ENCODE results near the gene TESK2. TPM values are rescaled to one million over a fixed set of nuclear protein-coding genes. Genes with fewer than 3 reads are reported as not detected.
A peak's percentile ranks its signal among the peaks of the same experiment; 100 is the strongest.

The TESK2 gene
- total and polyA plus RNA-seq, 2 of the 13 experiments (the other 11 are each of a cell fraction or from before 2014, with no cell fraction given) = 5.5 to 9.6 TPM

- TF ChIP-seq, protein P1, sequence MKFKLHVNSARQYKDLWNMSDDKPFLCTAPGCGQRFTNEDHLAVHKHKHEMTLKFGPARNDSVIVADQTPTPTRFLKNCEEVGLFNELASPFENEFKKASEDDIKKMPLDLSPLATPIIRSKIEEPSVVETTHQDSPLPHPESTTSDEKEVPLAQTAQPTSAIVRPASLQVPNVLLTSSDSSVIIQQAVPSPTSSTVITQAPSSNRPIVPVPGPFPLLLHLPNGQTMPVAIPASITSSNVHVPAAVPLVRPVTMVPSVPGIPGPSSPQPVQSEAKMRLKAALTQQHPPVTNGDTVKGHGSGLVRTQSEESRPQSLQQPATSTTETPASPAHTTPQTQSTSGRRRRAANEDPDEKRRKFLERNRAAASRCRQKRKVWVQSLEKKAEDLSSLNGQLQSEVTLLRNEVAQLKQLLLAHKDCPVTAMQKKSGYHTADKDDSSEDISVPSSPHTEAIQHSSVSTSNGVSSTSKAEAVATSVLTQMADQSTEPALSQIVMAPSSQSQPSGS (CRISPR knock-in tag; IDR thresholded peaks at IDR 0.05) = peak; percentile 80
- TF ChIP-seq ZHX1 (CRISPR knock-in tag; IDR thresholded peaks at IDR 0.05; ENCODE audit: low read depth) (peak; percentile 90), HNF4A (CRISPR knock-in tag; IDR thresholded peaks at IDR 0.05) (peak; percentile 52), PAXIP1 (CRISPR knock-in tag; conservative IDR thresholded peaks at IDR 0.05) (0 out of 2 replicates have a peak, but pooled peaks have one; percentile 33), NFYC (CRISPR knock-in tag; IDR thresholded peaks at IDR 0.05) (no peak), ZNF781 (CRISPR knock-in tag; IDR thresholded peaks at IDR 0.05; ENCODE audit: borderline replicate concordance, not compliant biosample characterization) (peak; percentile 37), ETV5 (CRISPR knock-in tag; IDR thresholded peaks at IDR 0.05; ENCODE audit: borderline replicate concordance) (peak; percentile 68), SPEN (CRISPR knock-in tag; IDR thresholded peaks at IDR 0.05; ENCODE audit: low read depth) (peak; percentile 86; the same call in 1 of the 2 replicates), ZNF761 (CRISPR knock-in tag; conservative IDR thresholded peaks at IDR 0.05) (peak; percentile 84), SATB2 (CRISPR knock-in tag; IDR thresholded peaks at IDR 0.05) (peak; percentile 52; the same call in 1 of the 2 replicates), KLF9 (CRISPR knock-in tag; IDR thresholded peaks at IDR 0.05; ENCODE audit: low read depth) (no peak), RBAK (CRISPR knock-in tag; IDR thresholded peaks at IDR 0.05) (no peak), RORA (CRISPR knock-in tag; IDR thresholded peaks at IDR 0.05) (no peak), MXD4 (CRISPR knock-in tag; IDR thresholded peaks at IDR 0.05) (peak; percentile 49), STAG1 (CRISPR knock-in tag; IDR thresholded peaks at IDR 0.05) (peak; percentile 96), TAF1 (CRISPR knock-in tag; IDR thresholded peaks at IDR 0.05) (peak; percentile 81), NFE2L2 (IDR thresholded peaks at IDR 0.05; ENCODE audit: low read length) (no peak), SOX6 (IDR thresholded peaks at IDR 0.05) (no peak), SOX6 (CRISPR knock-in tag; IDR thresholded peaks at IDR 0.05) (peak; percentile 72), ZSCAN25 (CRISPR knock-in tag; IDR thresholded peaks at IDR 0.05) (peak; percentile 71), ZNF660 (CRISPR knock-in tag; IDR thresholded peaks at IDR 0.05; ENCODE audit: borderline replicate concordance, low read depth) (no peak)
- TF ChIP-seq, protein P2, sequence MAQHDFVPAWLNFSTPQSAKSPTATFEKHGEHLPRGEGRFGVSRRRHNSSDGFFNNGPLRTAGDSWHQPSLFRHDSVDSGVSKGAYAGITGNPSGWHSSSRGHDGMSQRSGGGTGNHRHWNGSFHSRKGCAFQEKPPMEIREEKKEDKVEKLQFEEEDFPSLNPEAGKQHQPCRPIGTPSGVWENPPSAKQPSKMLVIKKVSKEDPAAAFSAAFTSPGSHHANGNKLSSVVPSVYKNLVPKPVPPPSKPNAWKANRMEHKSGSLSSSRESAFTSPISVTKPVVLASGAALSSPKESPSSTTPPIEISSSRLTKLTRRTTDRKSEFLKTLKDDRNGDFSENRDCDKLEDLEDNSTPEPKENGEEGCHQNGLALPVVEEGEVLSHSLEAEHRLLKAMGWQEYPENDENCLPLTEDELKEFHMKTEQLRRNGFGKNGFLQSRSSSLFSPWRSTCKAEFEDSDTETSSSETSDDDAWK (CRISPR knock-in tag; IDR thresholded peaks at IDR 0.05) = no peak
Measured at GRCh38 chr1:45303520-45304310, 187.2 kb downstream of the TESK2 start (continued).
